ENCODE results near the gene M6PR.
"Not testable (repeated sequence)": the region's sequence is repeated elsewhere in the genome, so short reads cannot be mapped to it uniquely, and the experiment has no call there.

- TF ChIP-seq CTCF (optimal IDR thresholded peaks at IDR 0.05 in 1 of 3, IDR thresholded peaks at IDR 0.05 in 1 of 3, conservative IDR thresholded peaks at IDR 0.05 in 1 of 3; ENCODE audit: extremely low read depth in 1 of 3, insufficient read depth in 2 of 3, low read length in 3 of 3); EZH2 (IDR thresholded peaks at IDR 0.05; ENCODE audit: low read length): not testable (repeated sequence)
Observed at GRCh38 chr12:8934080-8934479, 15.4 kb downstream of the M6PR start.
